Measurements from ENCODE around the gene GBF1. TPM values are rescaled to one million over a fixed set of nuclear protein-coding genes. Genes with fewer than 3 reads are reported as not detected.

The GBF1 gene
- polyA plus RNA-seq, 1 donor from 2014 or later: 14.9 TPM

GRCh38 chr10:102316421-102316820, 71.1 kb downstream of the GBF1 start:
- Histone ChIP-seq H3K36me3 (ENCODE audit: insufficient read depth, low read length) (no peaks in the 10 kb centered on the region), H4K20me1 (ENCODE audit: insufficient read depth) (no peaks in the 10 kb centered on the region), H3K9ac (ENCODE audit: low read length) (no peak overlapping the region), H3K4me2 (ENCODE audit: low read length) (no peak overlapping the region), H3K9me2 (ENCODE audit: insufficient read depth, low read length) (no peaks in the 10 kb centered on the region), H3K27ac (ENCODE audit: low read length) (no peak overlapping the region), H3K9me3 (ENCODE audit: low read length) (no peaks in the 10 kb centered on the region), H2AFZ (ENCODE audit: low read depth, low read length) (no peak overlapping the region), H3K79me2 (replicated peaks; ENCODE audit: insufficient read depth, low read length) (no peaks in the 10 kb centered on the region), H3F3A (ENCODE audit: insufficient read depth, low read length, poor library complexity, severe bottlenecking) (no peaks in the 10 kb centered on the region), H3K4me3 (ENCODE audit: low read length) (no peak overlapping the region), H3K27me3 (ENCODE audit: insufficient read depth, low read depth, low read length) (no peaks in the 10 kb centered on the region)
- TF ChIP-seq TAF1 (IDR thresholded peaks at IDR 0.05; ENCODE audit: low read depth) (no peak), EZH2 (IDR thresholded peaks at IDR 0.05; ENCODE audit: borderline replicate concordance, insufficient read depth, low read length, poor library complexity, severe bottlenecking) (no peak), SMC3 (conservative IDR thresholded peaks at IDR 0.05; ENCODE audit: poor library complexity) (no peak), POLR2AphosphoS5 (IDR thresholded peaks at IDR 0.05) (no peak), RAD21 (conservative IDR thresholded peaks at IDR 0.05) (no peak), MXI1 (conservative IDR thresholded peaks at IDR 0.05; ENCODE audit: poor library complexity, severe bottlenecking) (no peak), EP300 (conservative IDR thresholded peaks at IDR 0.05; ENCODE audit: poor library complexity, severe bottlenecking) (no peak), CTCF (IDR thresholded peaks at IDR 0.05; ENCODE audit: poor library complexity, severe bottlenecking) (no peak)
- TF ChIP-seq, protein P1, sequence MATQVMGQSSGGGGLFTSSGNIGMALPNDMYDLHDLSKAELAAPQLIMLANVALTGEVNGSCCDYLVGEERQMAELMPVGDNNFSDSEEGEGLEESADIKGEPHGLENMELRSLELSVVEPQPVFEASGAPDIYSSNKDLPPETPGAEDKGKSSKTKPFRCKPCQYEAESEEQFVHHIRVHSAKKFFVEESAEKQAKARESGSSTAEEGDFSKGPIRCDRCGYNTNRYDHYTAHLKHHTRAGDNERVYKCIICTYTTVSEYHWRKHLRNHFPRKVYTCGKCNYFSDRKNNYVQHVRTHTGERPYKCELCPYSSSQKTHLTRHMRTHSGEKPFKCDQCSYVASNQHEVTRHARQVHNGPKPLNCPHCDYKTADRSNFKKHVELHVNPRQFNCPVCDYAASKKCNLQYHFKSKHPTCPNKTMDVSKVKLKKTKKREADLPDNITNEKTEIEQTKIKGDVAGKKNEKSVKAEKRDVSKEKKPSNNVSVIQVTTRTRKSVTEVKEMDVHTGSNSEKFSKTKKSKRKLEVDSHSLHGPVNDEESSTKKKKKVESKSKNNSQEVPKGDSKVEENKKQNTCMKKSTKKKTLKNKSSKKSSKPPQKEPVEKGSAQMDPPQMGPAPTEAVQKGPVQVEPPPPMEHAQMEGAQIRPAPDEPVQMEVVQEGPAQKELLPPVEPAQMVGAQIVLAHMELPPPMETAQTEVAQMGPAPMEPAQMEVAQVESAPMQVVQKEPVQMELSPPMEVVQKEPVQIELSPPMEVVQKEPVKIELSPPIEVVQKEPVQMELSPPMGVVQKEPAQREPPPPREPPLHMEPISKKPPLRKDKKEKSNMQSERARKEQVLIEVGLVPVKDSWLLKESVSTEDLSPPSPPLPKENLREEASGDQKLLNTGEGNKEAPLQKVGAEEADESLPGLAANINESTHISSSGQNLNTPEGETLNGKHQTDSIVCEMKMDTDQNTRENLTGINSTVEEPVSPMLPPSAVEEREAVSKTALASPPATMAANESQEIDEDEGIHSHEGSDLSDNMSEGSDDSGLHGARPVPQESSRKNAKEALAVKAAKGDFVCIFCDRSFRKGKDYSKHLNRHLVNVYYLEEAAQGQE (IDR thresholded peaks at IDR 0.05; ENCODE audit: borderline replicate concordance): no peak

DNA sequence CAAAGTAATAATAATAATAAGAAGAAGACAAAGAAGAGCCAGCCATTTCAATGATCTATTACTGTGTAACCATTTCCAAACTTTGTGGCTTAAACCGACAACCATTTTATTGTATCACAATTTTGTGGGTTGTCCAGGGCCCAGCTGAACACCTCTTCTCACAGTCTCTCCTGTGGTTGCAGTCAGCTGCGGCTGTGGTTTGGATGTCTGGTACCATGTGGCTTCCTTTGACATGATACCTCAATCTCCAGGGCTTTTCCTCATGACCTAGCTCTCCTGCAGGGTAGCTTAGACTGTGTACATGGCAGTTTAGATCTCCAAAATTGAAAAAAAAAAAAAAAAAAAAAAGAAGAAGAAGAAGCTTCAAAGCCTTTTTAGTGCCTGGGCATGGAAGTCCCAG, 77.6 kb downstream of the GBF1 start:
- Histone ChIP-seq H3K4me2 (ENCODE audit: low read length) (no peak overlapping the region), H3K79me2 (replicated peaks; ENCODE audit: insufficient read depth, low read length) (no peaks in the 10 kb centered on the region), H3K4me3 (ENCODE audit: low read length) (no peak overlapping the region), H3K27ac (ENCODE audit: low read length) (no peak overlapping the region), H3F3A (ENCODE audit: insufficient read depth, low read length, poor library complexity, severe bottlenecking) (no peaks in the 10 kb centered on the region), H3K36me3 (ENCODE audit: insufficient read depth, low read length) (no peaks in the 10 kb centered on the region), H3K9me3 (ENCODE audit: low read length) (no peaks in the 10 kb centered on the region), H3K27me3 (ENCODE audit: insufficient read depth, low read depth, low read length) (no peaks in the 10 kb centered on the region), H3K9ac (ENCODE audit: low read length) (no peak overlapping the region), H3K9me2 (ENCODE audit: insufficient read depth, low read length) (no peaks in the 10 kb centered on the region), H4K20me1 (ENCODE audit: insufficient read depth) (no peaks in the 10 kb centered on the region), H2AFZ (ENCODE audit: low read depth, low read length) (no peak overlapping the region)
- TF ChIP-seq EP300 (conservative IDR thresholded peaks at IDR 0.05; ENCODE audit: poor library complexity, severe bottlenecking) (no peak), CTCF (IDR thresholded peaks at IDR 0.05; ENCODE audit: poor library complexity, severe bottlenecking) (no peak), SMC3 (conservative IDR thresholded peaks at IDR 0.05; ENCODE audit: poor library complexity) (no peak), POLR2AphosphoS5 (IDR thresholded peaks at IDR 0.05) (no peak), EZH2 (IDR thresholded peaks at IDR 0.05; ENCODE audit: borderline replicate concordance, insufficient read depth, low read length, poor library complexity, severe bottlenecking) (no peak)

Measured in neural cell (in vitro differentiated cells).